NB4 (cell line): ENCODE data around the gene EPS15.

Experiments
- MAX ChIP-seq: IDR thresholded peaks from 2 replicates; pipeline ENCODE4 v1.6.1; 2011; ENCODE audit warnings: low read depth, low read length
- MYC ChIP-seq: IDR thresholded peaks from 2 replicates; pipeline ENCODE4 v1.6.1; 2011; ENCODE audit warnings: low read depth, low read length
- POLR2A ChIP-seq: IDR thresholded peaks from 2 replicates; pipeline ENCODE4 v1.6.1; 2011; ENCODE audit warnings: mild to moderate bottlenecking; ENCODE audit not compliant: insufficient read length; ENCODE audit errors: extremely low read depth
- TF ChIP-seq, protein P1 (sequence below): IDR thresholded peaks from one replicate; pipeline ENCODE4 v1.5.1; 2012; ENCODE audit warnings: low read depth, low read length

GRCh38 chr1:51317798-51318197 is 201.3 kb downstream of the EPS15 start:
- TF ChIP-seq, protein P1, sequence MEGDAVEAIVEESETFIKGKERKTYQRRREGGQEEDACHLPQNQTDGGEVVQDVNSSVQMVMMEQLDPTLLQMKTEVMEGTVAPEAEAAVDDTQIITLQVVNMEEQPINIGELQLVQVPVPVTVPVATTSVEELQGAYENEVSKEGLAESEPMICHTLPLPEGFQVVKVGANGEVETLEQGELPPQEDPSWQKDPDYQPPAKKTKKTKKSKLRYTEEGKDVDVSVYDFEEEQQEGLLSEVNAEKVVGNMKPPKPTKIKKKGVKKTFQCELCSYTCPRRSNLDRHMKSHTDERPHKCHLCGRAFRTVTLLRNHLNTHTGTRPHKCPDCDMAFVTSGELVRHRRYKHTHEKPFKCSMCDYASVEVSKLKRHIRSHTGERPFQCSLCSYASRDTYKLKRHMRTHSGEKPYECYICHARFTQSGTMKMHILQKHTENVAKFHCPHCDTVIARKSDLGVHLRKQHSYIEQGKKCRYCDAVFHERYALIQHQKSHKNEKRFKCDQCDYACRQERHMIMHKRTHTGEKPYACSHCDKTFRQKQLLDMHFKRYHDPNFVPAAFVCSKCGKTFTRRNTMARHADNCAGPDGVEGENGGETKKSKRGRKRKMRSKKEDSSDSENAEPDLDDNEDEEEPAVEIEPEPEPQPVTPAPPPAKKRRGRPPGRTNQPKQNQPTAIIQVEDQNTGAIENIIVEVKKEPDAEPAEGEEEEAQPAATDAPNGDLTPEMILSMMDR = no peak
- TF ChIP-seq MAX (no peak), POLR2A (no peak), MYC (no peak)
